ENCODE data around the gene FAM184A.

GRCh38 chr6:118945217-118945616, 133.2 kb downstream of the FAM184A start:
- no peak for TF ChIP-seq CTCF (IDR thresholded peaks at IDR 0.05; ENCODE audit: insufficient read depth, low read depth, low read length)
- TF ChIP-seq EZH2 (IDR thresholded peaks at IDR 0.05; ENCODE audit: insufficient read depth, low read length) = no peak

Measured in astrocyte (in vitro differentiated cells and primary cell).